Smooth muscle cell (in vitro differentiated cells): ENCODE measurements around the gene CREBL2. TPM values are rescaled to one million over a fixed set of nuclear protein-coding genes. Genes with fewer than 3 reads are reported as not detected.

Source experiments
- DNase-seq: peaks from one replicate; lab custom pipeline; 2025; ENCODE audit not compliant: unreplicated experiment; lab: John Stamatoyannopoulos, UW
- H2AFZ ChIP-seq: fragments of 200-600 bp; sonication (generic); 2 replicates; pipeline ENCODE4 v1.6.0; 2016; ENCODE audit warnings: antibody characterized with exemption, low read depth, mild to moderate bottlenecking
- H3F3A ChIP-seq: fragments of 200-600 bp; sonication (generic); 2 replicates; pipeline ENCODE4 v1.6.0; 2017; ENCODE audit warnings: antibody characterized with exemption, low read depth
- H3K27ac ChIP-seq: fragments of 200-600 bp; sonication (generic); 2 replicates; pipeline ENCODE4 v1.5.1; 2016; ENCODE audit warnings: low read depth, mild to moderate bottlenecking
- H3K27me3 ChIP-seq: fragments of 200-600 bp; sonication (generic); 2 replicates; pipeline ENCODE4 v1.6.1; 2016; ENCODE audit warnings: low read depth, mild to moderate bottlenecking
- H3K36me3 ChIP-seq: fragments of 200-600 bp; sonication (generic); 2 replicates; pipeline ENCODE4 v1.5.1; 2016; ENCODE audit warnings: low read depth
- H3K4me1 ChIP-seq: fragments of 200-600 bp; sonication (generic); 2 replicates; pipeline ENCODE4 v1.5.1; 2016; ENCODE audit warnings: low read depth
- H3K4me2 ChIP-seq: fragments of 200-600 bp; sonication (generic); 2 replicates; pipeline ENCODE4 v1.6.0; 2016; ENCODE audit warnings: mild to moderate bottlenecking
- H3K4me3 ChIP-seq: fragments of 200-600 bp; sonication (generic); 2 replicates; pipeline ENCODE4 v1.5.1; 2016; ENCODE audit warnings: mild to moderate bottlenecking
- H3K79me2 ChIP-seq: fragments of 200-600 bp; sonication (generic); 2 replicates; pipeline ENCODE4 v1.6.0; 2016; ENCODE audit warnings: low read depth, mild to moderate bottlenecking
- H3K9ac ChIP-seq: fragments of 200-600 bp; sonication (generic); 2 replicates; pipeline ENCODE4 v1.6.0; 2016; ENCODE audit warnings: low read depth
- H3K9me3 ChIP-seq: fragments of 200-600 bp; sonication (generic); replicated peaks from 2 replicates; pipeline ENCODE4 v1.5.1; 2016; ENCODE audit warnings: low read depth
- H4K20me1 ChIP-seq: fragments of 200-600 bp; sonication (generic); 2 replicates; pipeline ENCODE4 v1.6.0; 2016; ENCODE audit warnings: low read depth
- WGBS: methylation state at CpG from one replicate; pipeline ENCODE4 v1.1.7; 2016; ENCODE audit warnings: low lambda C conversion rate; 5-methylcytosine and 5-hydroxymethylcytosine counted together
- polyA plus RNA-seq: library from polyadenylated mRNA; unstranded; fragments of >200 nt; fragmentation: Nextera tagmentation; extraction: Ambion mirVana; gene quantifications from 2 replicates; pipeline ENCODE4 v1.2.1, GENCODE V29; 2016
- total RNA-seq: library from RNA; depleted of rRNA; stranded (reverse); fragments of >200 nt; gene quantifications from 2 replicates; pipeline ENCODE4 v1.2.3, GENCODE V29; 2014
- TF ChIP-seq, protein P1 (sequence below): fragments of 200-600 bp; sonication (generic); IDR thresholded peaks from 2 replicates; pipeline ENCODE4 v1.5.1; 2017; ENCODE audit warnings: borderline replicate concordance, mild to moderate bottlenecking, antibody characterized with exemption; ENCODE audit not compliant: insufficient read depth, poor library complexity, severe bottlenecking

Gene CREBL2
- total and polyA plus RNA-seq, 2 experiments from 2014 or later, result 4.2 to 6.6 TPM

- no peak overlapping the region for H3K4me3 ChIP-seq
- H3K9me3 ChIP-seq, result no peaks in the 10 kb centered on the region
- no peaks in the 10 kb centered on the region for H3F3A ChIP-seq
- no peaks in the 10 kb centered on the region for H3K79me2 ChIP-seq
- H3K27ac ChIP-seq, result no peak overlapping the region
- H3K4me2 ChIP-seq, result no peak overlapping the region
- TF ChIP-seq, protein P1, sequence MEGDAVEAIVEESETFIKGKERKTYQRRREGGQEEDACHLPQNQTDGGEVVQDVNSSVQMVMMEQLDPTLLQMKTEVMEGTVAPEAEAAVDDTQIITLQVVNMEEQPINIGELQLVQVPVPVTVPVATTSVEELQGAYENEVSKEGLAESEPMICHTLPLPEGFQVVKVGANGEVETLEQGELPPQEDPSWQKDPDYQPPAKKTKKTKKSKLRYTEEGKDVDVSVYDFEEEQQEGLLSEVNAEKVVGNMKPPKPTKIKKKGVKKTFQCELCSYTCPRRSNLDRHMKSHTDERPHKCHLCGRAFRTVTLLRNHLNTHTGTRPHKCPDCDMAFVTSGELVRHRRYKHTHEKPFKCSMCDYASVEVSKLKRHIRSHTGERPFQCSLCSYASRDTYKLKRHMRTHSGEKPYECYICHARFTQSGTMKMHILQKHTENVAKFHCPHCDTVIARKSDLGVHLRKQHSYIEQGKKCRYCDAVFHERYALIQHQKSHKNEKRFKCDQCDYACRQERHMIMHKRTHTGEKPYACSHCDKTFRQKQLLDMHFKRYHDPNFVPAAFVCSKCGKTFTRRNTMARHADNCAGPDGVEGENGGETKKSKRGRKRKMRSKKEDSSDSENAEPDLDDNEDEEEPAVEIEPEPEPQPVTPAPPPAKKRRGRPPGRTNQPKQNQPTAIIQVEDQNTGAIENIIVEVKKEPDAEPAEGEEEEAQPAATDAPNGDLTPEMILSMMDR, result no peak
- no peak for DNase-seq
- no peaks in the 10 kb centered on the region for H3K36me3 ChIP-seq
- 93% methylated on average over 3 of the region's 3 CpGs for WGBS
- no peaks in the 10 kb centered on the region for H3K4me1 ChIP-seq
- no peaks in the 10 kb centered on the region for H3K27me3 ChIP-seq
- H3K9ac ChIP-seq, result no peak overlapping the region
- H4K20me1 ChIP-seq, result no peaks in the 10 kb centered on the region
- no peak overlapping the region for H2AFZ ChIP-seq
Observed at GRCh38 chr12:12598864-12599263, 12.8 kb upstream of the CREBL2 start.

- H4K20me1 ChIP-seq, result no peaks in the 10 kb centered on the region
- H3K4me1 ChIP-seq, result no peaks in the 10 kb centered on the region
- no peaks in the 10 kb centered on the region for H3F3A ChIP-seq
- H3K4me2 ChIP-seq, result no peak overlapping the region
- no peak overlapping the region for H3K27ac ChIP-seq
- no peak overlapping the region for H3K9ac ChIP-seq
- no peak overlapping the region for H3K4me3 ChIP-seq
- WGBS, result 78% methylated on average over 9 of the region's 9 CpGs
- TF ChIP-seq, protein P1, result no peak
- no peaks in the 10 kb centered on the region for H3K79me2 ChIP-seq
- no peak for DNase-seq
- no peaks in the 10 kb centered on the region for H3K9me3 ChIP-seq
- no peaks in the 10 kb centered on the region for H3K27me3 ChIP-seq
- no peaks in the 10 kb centered on the region for H3K36me3 ChIP-seq
- no peak overlapping the region for H2AFZ ChIP-seq
Observed at GRCh38 chr12:12599750-12600643, 11.7 kb upstream of the CREBL2 start.

DNA sequence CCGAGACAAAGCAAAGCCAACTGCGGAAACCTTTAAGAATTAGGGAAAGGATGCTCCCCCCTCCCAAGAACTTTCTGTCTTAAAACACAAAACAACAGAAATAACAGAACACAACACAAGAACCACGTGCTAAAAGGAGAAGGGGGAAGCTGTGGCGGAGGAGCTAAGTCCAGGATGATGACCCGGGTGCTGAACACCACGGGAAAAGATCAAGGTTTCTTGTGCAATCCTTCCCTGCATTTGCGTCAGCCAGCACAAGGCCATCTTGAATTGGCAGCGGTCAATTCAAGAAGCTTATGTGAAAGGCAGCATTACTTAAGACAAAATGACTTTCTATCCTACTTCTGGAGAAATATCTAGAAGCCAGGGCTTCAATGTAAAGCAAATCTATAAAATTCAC is 11.0 kb upstream of the CREBL2 start:
- Histone ChIP-seq H3K9me3 (no peaks in the 10 kb centered on the region), H3K27ac (no peak overlapping the region), H3K79me2 (no peaks in the 10 kb centered on the region), H4K20me1 (no peaks in the 10 kb centered on the region), H3K9ac (no peak overlapping the region), H3K4me2 (no peak overlapping the region), H3K36me3 (no peaks in the 10 kb centered on the region), H3F3A (no peaks in the 10 kb centered on the region), H3K27me3 (no peaks in the 10 kb centered on the region), H3K4me3 (no peak overlapping the region), H3K4me1 (no peaks in the 10 kb centered on the region), H2AFZ (no peak overlapping the region)
- DNase-seq, result no peak
- TF ChIP-seq, protein P1, result no peak
- 88% methylated on average over 8 of the region's 8 CpGs for WGBS

- WGBS, result 89% methylated on average over 5 of the region's 5 CpGs
- no peaks in the 10 kb centered on the region for H4K20me1 ChIP-seq
- H3F3A ChIP-seq, result no peaks in the 10 kb centered on the region
- H3K36me3 ChIP-seq, result no peaks in the 10 kb centered on the region
- H3K9ac ChIP-seq, result no peak overlapping the region
- no peaks in the 10 kb centered on the region for H3K4me1 ChIP-seq
- no peak overlapping the region for H3K27ac ChIP-seq
- H2AFZ ChIP-seq, result no peak overlapping the region
- no peak for DNase-seq
- H3K9me3 ChIP-seq, result no peaks in the 10 kb centered on the region
- no peak overlapping the region for H3K4me3 ChIP-seq
- no peaks in the 10 kb centered on the region for H3K27me3 ChIP-seq
- TF ChIP-seq, protein P1, result no peak
- no peaks in the 10 kb centered on the region for H3K79me2 ChIP-seq
- no peak overlapping the region for H3K4me2 ChIP-seq
Observed at GRCh38 chr12:12604740-12605139, 6.9 kb upstream of the CREBL2 start.
